Activated naive CD8-positive, alpha-beta T cell (primary cell): Measurements from ENCODE around the gene RASD2.

Source experiments
- H3K27ac Mint-ChIP-seq: one replicate; pipeline ENCODE4 v1.8.0; 2021; ENCODE audit warnings: mixed read lengths
- H3K27me3 Mint-ChIP-seq: one replicate; pipeline ENCODE4 v1.8.0; 2021; ENCODE audit warnings: mixed read lengths
- H3K36me3 Mint-ChIP-seq: one replicate; pipeline ENCODE4 v1.8.0; 2021; ENCODE audit warnings: mixed read lengths
- H3K4me1 Mint-ChIP-seq: one replicate; pipeline ENCODE4 v1.8.0; 2021; ENCODE audit warnings: low read depth, mixed read lengths
- H3K4me3 Mint-ChIP-seq: one replicate; pipeline ENCODE4 v1.8.0; 2021; ENCODE audit warnings: mild to moderate bottlenecking, mixed read lengths
- H3K9me3 Mint-ChIP-seq: one replicate; pipeline ENCODE4 v1.8.0; 2021; ENCODE audit warnings: low read depth, mixed read lengths

The RASD2 gene

GRCh38 chr22:35590634-35591295 lies 50.1 kb downstream of the RASD2 start:
- H3K27me3 Mint-ChIP-seq: no peaks in the 10 kb centered on the region
- H3K9me3 Mint-ChIP-seq: no peaks in the 10 kb centered on the region
- H3K36me3 Mint-ChIP-seq: no peaks in the 10 kb centered on the region
- H3K4me1 Mint-ChIP-seq: no peaks in the 10 kb centered on the region
- H3K27ac Mint-ChIP-seq: no peak overlapping the region
- no peak overlapping the region for H3K4me3 Mint-ChIP-seq

- H3K27ac Mint-ChIP-seq: no peak overlapping the region
- no peak overlapping the region for H3K4me3 Mint-ChIP-seq
- H3K9me3 Mint-ChIP-seq: no peaks in the 10 kb centered on the region
- H3K4me1 Mint-ChIP-seq: no peaks in the 10 kb centered on the region
- no peaks in the 10 kb centered on the region for H3K27me3 Mint-ChIP-seq
- H3K36me3 Mint-ChIP-seq: no peaks in the 10 kb centered on the region
Observed at GRCh38 chr22:35591714-35592417, 51.2 kb downstream of the RASD2 start.

- Mint-ChIP-seq H3K36me3 (no peaks in the 10 kb centered on the region), H3K27me3 (no peaks in the 10 kb centered on the region), H3K4me3 (no peak overlapping the region), H3K27ac (no peak overlapping the region), H3K4me1 (no peaks in the 10 kb centered on the region), H3K9me3 (no peaks in the 10 kb centered on the region)
Observed at GRCh38 chr22:35592418-35592967, 51.9 kb downstream of the RASD2 start.

- no peaks in the 10 kb centered on the region for H3K36me3 Mint-ChIP-seq
- H3K27me3 Mint-ChIP-seq: no peaks in the 10 kb centered on the region
- no peak overlapping the region for H3K4me3 Mint-ChIP-seq
- H3K27ac Mint-ChIP-seq: no peak overlapping the region
- H3K4me1 Mint-ChIP-seq: no peaks in the 10 kb centered on the region
- no peaks in the 10 kb centered on the region for H3K9me3 Mint-ChIP-seq
Observed at GRCh38 chr22:35593071-35593890, 52.6 kb downstream of the RASD2 start.

GRCh38 chr22:35593891-35594470 lies 53.4 kb downstream of the RASD2 start:
- no peak overlapping the region for H3K4me3 Mint-ChIP-seq
- no peaks in the 10 kb centered on the region for H3K9me3 Mint-ChIP-seq
- no peak overlapping the region for H3K27ac Mint-ChIP-seq
- no peaks in the 10 kb centered on the region for H3K27me3 Mint-ChIP-seq
- H3K36me3 Mint-ChIP-seq: no peaks in the 10 kb centered on the region
- no peaks in the 10 kb centered on the region for H3K4me1 Mint-ChIP-seq

- Mint-ChIP-seq H3K27ac (no peak overlapping the region), H3K4me3 (no peak overlapping the region)
Observed at GRCh38 chr22:35594686-35595085, 54.1 kb downstream of the RASD2 start.

GRCh38 chr22:35596821-35597220 lies 56.2 kb downstream of the RASD2 start:
- Mint-ChIP-seq H3K4me1 (no peaks in the 10 kb centered on the region), H3K27me3 (no peaks in the 10 kb centered on the region), H3K4me3 (no peak overlapping the region), H3K9me3 (no peaks in the 10 kb centered on the region), H3K27ac (no peak overlapping the region), H3K36me3 (no peaks in the 10 kb centered on the region)

More at GRCh38 chr22:35594686-35595085, 54.1 kb downstream of the RASD2 start:
- no peaks in the 10 kb centered on the region for H3K36me3 Mint-ChIP-seq
- H3K27me3 Mint-ChIP-seq: no peaks in the 10 kb centered on the region
- no peaks in the 10 kb centered on the region for H3K4me1 Mint-ChIP-seq
- H3K9me3 Mint-ChIP-seq: no peaks in the 10 kb centered on the region

- Mint-ChIP-seq H3K4me3 (no peak overlapping the region), H3K36me3 (no peaks in the 10 kb centered on the region), H3K27ac (no peak overlapping the region), H3K4me1 (no peaks in the 10 kb centered on the region), H3K27me3 (no peaks in the 10 kb centered on the region), H3K9me3 (no peaks in the 10 kb centered on the region)
Observed at GRCh38 chr22:35597692-35598395, 57.2 kb downstream of the RASD2 start.

GRCh38 chr22:35598396-35598710 lies 57.7 kb downstream of the RASD2 start:
- no peaks in the 10 kb centered on the region for H3K4me1 Mint-ChIP-seq
- H3K27me3 Mint-ChIP-seq: no peaks in the 10 kb centered on the region
- H3K9me3 Mint-ChIP-seq: no peaks in the 10 kb centered on the region
- H3K36me3 Mint-ChIP-seq: no peaks in the 10 kb centered on the region
- no peak overlapping the region for H3K27ac Mint-ChIP-seq
- no peak overlapping the region for H3K4me3 Mint-ChIP-seq

- Mint-ChIP-seq H3K36me3 (no peaks in the 10 kb centered on the region), H3K9me3 (no peaks in the 10 kb centered on the region), H3K4me3 (no peak overlapping the region), H3K27ac (no peak overlapping the region), H3K4me1 (no peaks in the 10 kb centered on the region), H3K27me3 (no peaks in the 10 kb centered on the region)
Observed at GRCh38 chr22:35599364-35599763, 58.7 kb downstream of the RASD2 start.

- Mint-ChIP-seq H3K27me3 (no peaks in the 10 kb centered on the region), H3K36me3 (no peaks in the 10 kb centered on the region), H3K9me3 (no peaks in the 10 kb centered on the region), H3K4me3 (no peak overlapping the region), H3K27ac (no peak overlapping the region), H3K4me1 (no peaks in the 10 kb centered on the region)
Observed at GRCh38 chr22:35600476-35600875, 59.8 kb downstream of the RASD2 start.

GRCh38 chr22:35601013-35601580 lies 60.5 kb downstream of the RASD2 start:
- Mint-ChIP-seq H3K27me3 (no peaks in the 10 kb centered on the region), H3K36me3 (no peaks in the 10 kb centered on the region), H3K4me1 (no peaks in the 10 kb centered on the region), H3K9me3 (no peaks in the 10 kb centered on the region), H3K27ac (no peak overlapping the region), H3K4me3 (no peak overlapping the region)

- no peaks in the 10 kb centered on the region for H3K4me1 Mint-ChIP-seq
- no peak overlapping the region for H3K27ac Mint-ChIP-seq
- no peaks in the 10 kb centered on the region for H3K9me3 Mint-ChIP-seq
- peaks cover 6% of the 10 kb centered on the region for H3K27me3 Mint-ChIP-seq
- H3K4me3 Mint-ChIP-seq: no peak overlapping the region
- no peaks in the 10 kb centered on the region for H3K36me3 Mint-ChIP-seq
Observed at GRCh38 chr22:35601743-35602615, 61.3 kb downstream of the RASD2 start.
